ENCODE measurements around the gene GPR141.

GPR141 gene

GRCh38 chr7:37672926-37673325, 10.6 kb upstream of the GPR141 start:
- TF ChIP-seq EZH2phosphoT487 (IDR thresholded peaks at IDR 0.05; ENCODE audit: borderline replicate concordance): no peak
- TF ChIP-seq, protein P1, sequence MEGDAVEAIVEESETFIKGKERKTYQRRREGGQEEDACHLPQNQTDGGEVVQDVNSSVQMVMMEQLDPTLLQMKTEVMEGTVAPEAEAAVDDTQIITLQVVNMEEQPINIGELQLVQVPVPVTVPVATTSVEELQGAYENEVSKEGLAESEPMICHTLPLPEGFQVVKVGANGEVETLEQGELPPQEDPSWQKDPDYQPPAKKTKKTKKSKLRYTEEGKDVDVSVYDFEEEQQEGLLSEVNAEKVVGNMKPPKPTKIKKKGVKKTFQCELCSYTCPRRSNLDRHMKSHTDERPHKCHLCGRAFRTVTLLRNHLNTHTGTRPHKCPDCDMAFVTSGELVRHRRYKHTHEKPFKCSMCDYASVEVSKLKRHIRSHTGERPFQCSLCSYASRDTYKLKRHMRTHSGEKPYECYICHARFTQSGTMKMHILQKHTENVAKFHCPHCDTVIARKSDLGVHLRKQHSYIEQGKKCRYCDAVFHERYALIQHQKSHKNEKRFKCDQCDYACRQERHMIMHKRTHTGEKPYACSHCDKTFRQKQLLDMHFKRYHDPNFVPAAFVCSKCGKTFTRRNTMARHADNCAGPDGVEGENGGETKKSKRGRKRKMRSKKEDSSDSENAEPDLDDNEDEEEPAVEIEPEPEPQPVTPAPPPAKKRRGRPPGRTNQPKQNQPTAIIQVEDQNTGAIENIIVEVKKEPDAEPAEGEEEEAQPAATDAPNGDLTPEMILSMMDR (conservative IDR thresholded peaks at IDR 0.05; ENCODE audit: low read length): no peak
- Histone ChIP-seq H3K79me2 (ENCODE audit: insufficient read depth, low read length) (no peaks in the 10 kb centered on the region), H3K9me3 (ENCODE audit: insufficient read depth, low read depth, low read length) (no peaks in the 10 kb centered on the region), H3K36me3 (ENCODE audit: insufficient read depth, low read length) (no peaks in the 10 kb centered on the region), H3K4me2 (ENCODE audit: low read depth, low read length, poor library complexity, severe bottlenecking) (no peak overlapping the region), H4K20me1 (ENCODE audit: insufficient read depth, low read length, poor library complexity, severe bottlenecking) (no peaks in the 10 kb centered on the region), H3K4me3 (ENCODE audit: low read length, poor library complexity, severe bottlenecking) (no peak overlapping the region), H3K4me1 (ENCODE audit: insufficient read depth, low read length, poor library complexity, severe bottlenecking) (peaks cover 14% of the 10 kb centered on the region), H3F3A (ENCODE audit: low read depth) (no peaks in the 10 kb centered on the region), H3K27me3 (ENCODE audit: insufficient read depth, low read length, poor library complexity, severe bottlenecking) (no peaks in the 10 kb centered on the region), H2AFZ (ENCODE audit: low read length) (no peak overlapping the region), H3K9me2 (replicated peaks; ENCODE audit: low read depth, low read length) (no peaks in the 10 kb centered on the region), H3K9ac (ENCODE audit: low read depth, low read length, poor library complexity, severe bottlenecking) (no peak overlapping the region)

DNA sequence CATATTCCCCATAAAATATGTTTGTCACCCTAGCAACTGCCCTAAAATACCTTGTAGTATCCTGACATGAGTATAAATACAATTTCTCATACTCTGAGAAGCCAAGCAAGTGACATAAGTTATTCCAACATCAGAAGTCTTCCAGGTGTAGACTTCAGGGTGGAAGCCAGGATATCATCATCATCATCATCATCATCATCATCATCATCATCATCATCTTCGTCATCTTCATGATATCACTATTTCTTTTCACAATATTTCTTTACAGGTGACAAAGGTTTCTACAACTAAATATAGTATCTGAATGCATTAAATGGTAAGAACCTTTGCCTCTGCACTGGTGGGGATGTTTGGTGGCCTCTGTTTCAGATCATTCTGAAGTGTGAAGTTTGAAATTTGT, 10.0 kb upstream of the GPR141 start:
- TF ChIP-seq, protein P1 (conservative IDR thresholded peaks at IDR 0.05; ENCODE audit: low read length): no peak
- TF ChIP-seq EZH2phosphoT487 (IDR thresholded peaks at IDR 0.05; ENCODE audit: borderline replicate concordance): no peak
- H3K9me2 ChIP-seq (replicated peaks; ENCODE audit: low read depth, low read length): no peaks in the 10 kb centered on the region
- H3K27me3 ChIP-seq (ENCODE audit: insufficient read depth, low read length, poor library complexity, severe bottlenecking): no peaks in the 10 kb centered on the region
- no peak overlapping the region for H3K9ac ChIP-seq (ENCODE audit: low read depth, low read length, poor library complexity, severe bottlenecking)
- H3K4me3 ChIP-seq (ENCODE audit: low read length, poor library complexity, severe bottlenecking): no peak overlapping the region
- H3F3A ChIP-seq (ENCODE audit: low read depth): no peaks in the 10 kb centered on the region
- no peak overlapping the region for H2AFZ ChIP-seq (ENCODE audit: low read length)
- peaks cover 14% of the 10 kb centered on the region for H3K4me1 ChIP-seq (ENCODE audit: insufficient read depth, low read length, poor library complexity, severe bottlenecking)
- H3K4me2 ChIP-seq (ENCODE audit: low read depth, low read length, poor library complexity, severe bottlenecking): no peak overlapping the region
- no peaks in the 10 kb centered on the region for H3K79me2 ChIP-seq (ENCODE audit: insufficient read depth, low read length)
- no peaks in the 10 kb centered on the region for H4K20me1 ChIP-seq (ENCODE audit: insufficient read depth, low read length, poor library complexity, severe bottlenecking)
- H3K9me3 ChIP-seq (ENCODE audit: insufficient read depth, low read depth, low read length): no peaks in the 10 kb centered on the region
- H3K36me3 ChIP-seq (ENCODE audit: insufficient read depth, low read length): no peaks in the 10 kb centered on the region

GRCh38 chr7:37674531-37674930, 9.0 kb upstream of the GPR141 start:
- H3K4me2 ChIP-seq (ENCODE audit: low read depth, low read length, poor library complexity, severe bottlenecking): no peak overlapping the region
- no peak overlapping the region for H2AFZ ChIP-seq (ENCODE audit: low read length)
- no peaks in the 10 kb centered on the region for H4K20me1 ChIP-seq (ENCODE audit: insufficient read depth, low read length, poor library complexity, severe bottlenecking)
- H3K9me2 ChIP-seq (replicated peaks; ENCODE audit: low read depth, low read length): no peaks in the 10 kb centered on the region
- no peaks in the 10 kb centered on the region for H3F3A ChIP-seq (ENCODE audit: low read depth)
- TF ChIP-seq, protein P1 (conservative IDR thresholded peaks at IDR 0.05; ENCODE audit: low read length): no peak
- TF ChIP-seq EZH2phosphoT487 (IDR thresholded peaks at IDR 0.05; ENCODE audit: borderline replicate concordance): no peak
- no peaks in the 10 kb centered on the region for H3K9me3 ChIP-seq (ENCODE audit: insufficient read depth, low read depth, low read length)
- H3K79me2 ChIP-seq (ENCODE audit: insufficient read depth, low read length): no peaks in the 10 kb centered on the region
- peaks cover 12% of the 10 kb centered on the region for H3K4me1 ChIP-seq (ENCODE audit: insufficient read depth, low read length, poor library complexity, severe bottlenecking)
- no peak overlapping the region for H3K4me3 ChIP-seq (ENCODE audit: low read length, poor library complexity, severe bottlenecking)
- H3K9ac ChIP-seq (ENCODE audit: low read depth, low read length, poor library complexity, severe bottlenecking): no peak overlapping the region
- no peaks in the 10 kb centered on the region for H3K27me3 ChIP-seq (ENCODE audit: insufficient read depth, low read length, poor library complexity, severe bottlenecking)
- H3K36me3 ChIP-seq (ENCODE audit: insufficient read depth, low read length): no peaks in the 10 kb centered on the region
